ENCODE data around the gene KIZ.

Gene KIZ

DNA sequence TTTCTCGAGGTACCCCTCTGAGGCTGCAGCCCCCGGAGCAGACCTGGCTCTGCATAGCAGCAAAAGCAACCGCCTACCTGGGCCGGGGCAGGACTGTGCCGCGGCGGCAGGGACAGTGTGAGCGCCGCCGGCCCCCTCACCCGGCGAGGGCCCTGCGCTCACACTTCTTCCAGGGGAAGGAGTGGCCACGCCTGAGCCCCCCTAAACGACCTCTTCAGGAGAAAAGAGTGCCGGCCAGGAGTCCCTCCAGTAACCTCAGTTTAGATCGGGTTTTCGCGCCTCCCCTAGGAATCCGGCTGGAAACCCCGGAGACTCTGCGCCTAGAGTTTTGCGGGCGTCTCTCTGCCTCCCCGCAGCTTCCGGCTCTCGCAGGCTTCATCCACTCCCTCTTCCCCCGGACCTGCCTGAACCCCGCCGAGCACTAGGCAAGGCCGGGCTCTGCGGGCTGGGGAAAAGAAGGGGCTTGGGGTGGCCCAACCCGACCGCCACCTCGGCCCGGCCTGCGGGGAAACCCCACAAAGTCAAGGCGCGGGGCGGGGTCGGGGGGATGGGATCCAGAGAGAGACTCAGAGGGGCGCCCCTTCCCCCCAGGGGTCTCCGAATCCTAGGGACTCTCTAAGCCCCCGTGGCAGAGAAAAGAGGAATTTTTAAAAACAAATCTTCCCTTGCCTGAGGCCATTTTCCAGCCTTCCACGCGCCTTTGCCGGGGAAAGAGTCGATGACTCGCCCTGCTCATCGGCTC lies 20.3 kb upstream of the KIZ start:
- DNase-seq (ENCODE audit: low read depth) = no peak

DNA sequence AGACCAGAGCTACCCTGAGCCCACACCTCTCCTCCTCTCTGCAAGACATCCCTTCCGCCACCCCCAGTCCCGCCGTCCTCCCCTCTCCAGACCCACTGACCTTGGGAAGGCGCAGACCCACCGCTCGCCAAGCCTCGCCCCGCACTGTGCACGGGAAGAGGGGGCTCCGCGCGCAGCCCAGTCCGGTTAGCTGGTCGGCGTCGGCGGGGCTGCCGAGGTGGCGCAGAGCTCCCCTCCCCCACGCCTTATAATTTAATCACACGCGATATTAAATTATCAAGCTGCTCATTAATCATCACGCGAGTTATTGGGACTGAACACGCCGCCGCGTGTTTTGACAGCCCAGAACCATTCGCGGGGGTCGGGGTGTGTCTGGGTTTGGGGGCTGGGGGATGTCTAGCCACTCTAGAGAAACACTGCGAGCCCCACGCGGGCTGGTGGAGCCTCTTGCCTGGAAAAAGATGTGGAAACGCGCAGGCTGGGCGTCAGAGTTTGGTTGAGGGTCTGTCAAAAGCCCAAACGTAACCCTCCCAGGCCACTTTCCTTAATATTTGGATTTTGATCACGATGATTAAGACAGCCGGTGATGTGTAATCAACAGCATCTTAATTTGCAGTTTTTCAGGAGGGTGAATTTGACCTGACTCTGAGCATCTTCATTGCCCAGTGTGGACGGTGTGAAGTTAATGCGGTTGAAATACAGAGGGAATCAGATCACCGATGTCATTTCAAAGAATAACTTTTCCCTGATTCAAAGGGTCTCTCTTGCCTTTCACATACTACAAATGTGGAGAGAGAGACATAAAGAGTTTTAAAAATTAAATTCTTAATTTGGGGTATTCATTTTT lies 19.5 kb upstream of the KIZ start, which contains the start of gene LINC00237:
LINC00237 (minus strand) TSS at position 188 of the 847 bp plus-strand sequence.
- no peak for DNase-seq (ENCODE audit: low read depth)

DNA sequence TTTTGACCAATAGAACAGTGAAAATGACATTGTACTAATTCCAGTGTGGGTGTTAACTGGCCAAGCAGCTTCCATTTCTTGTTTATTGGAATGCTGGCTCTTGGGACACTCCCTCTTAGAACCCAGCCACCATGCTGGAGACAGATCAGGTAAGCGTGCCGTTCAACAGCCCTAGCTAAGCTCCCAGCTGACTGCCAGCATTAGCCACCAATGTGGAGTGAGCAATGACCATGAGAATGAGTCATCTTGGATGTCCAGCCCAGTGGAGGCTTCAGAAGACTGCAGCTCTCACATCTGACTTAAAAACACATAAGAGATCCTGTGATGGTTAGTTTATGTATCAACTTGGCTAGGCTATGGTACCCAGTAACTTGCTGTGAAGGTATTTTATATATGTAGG lies 16.7 kb upstream of the KIZ start:
- no peak for DNase-seq (ENCODE audit: low read depth)

DNA sequence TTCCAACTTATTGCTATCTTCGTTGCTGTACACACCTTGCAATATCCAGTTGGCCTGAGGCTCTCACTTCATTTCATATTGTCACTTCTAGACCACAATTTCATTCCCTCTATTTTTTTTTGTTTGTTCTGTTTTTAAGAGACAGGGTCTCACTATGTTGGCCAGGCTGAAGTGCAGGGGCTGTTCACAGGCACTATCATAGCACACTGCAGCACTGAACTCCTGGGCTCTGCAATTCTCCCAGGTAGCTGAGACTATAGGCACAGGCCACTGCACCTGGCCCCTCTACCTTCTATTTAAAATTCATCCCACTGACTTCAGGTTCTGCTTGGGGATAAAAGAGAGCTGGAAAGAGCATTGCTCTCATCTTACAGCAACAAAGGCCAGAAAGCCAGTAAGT lies 15.1 kb upstream of the KIZ start:
- no peak for DNase-seq (ENCODE audit: low read depth)

DNA sequence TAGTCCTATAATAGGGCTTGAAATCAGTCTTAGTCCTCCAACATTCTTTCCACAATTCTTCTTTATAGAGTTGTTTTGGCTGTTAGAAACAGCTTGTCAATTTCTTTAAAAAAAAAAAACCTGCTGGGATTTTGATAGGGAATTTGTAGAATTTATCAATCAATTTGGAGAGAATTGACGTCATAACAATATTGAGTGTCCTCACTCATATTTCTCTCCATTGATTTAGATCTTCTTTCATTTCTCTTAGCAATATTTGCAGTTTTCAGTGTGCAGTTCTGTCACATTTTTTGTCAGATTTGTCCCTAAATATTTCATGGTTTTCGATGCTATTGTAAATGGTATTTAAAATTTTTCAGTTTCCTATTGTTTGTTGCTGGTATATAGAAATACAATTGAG lies 14.5 kb upstream of the KIZ start:
- no peak for DNase-seq (ENCODE audit: low read depth)

DNA sequence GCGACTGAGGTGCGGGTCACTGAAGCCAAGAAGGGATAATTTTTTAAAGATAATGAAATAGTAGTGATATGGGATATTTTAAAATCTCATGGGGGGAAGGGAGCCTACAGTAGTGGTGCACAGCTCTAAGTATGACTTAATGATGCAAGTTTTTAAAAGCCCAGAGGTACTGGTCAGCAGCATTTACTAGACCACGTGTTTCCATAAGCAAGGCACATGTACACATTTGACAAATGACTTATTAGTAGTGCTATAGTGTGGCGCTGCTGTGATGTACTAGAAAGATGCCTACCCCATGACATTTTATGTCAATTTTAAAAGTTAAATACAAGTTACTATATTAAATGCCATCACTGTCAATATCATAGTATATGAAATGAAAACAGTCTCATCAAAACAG lies 12.2 kb upstream of the KIZ start:
- DNase-seq (ENCODE audit: low read depth) = no peak

DNA sequence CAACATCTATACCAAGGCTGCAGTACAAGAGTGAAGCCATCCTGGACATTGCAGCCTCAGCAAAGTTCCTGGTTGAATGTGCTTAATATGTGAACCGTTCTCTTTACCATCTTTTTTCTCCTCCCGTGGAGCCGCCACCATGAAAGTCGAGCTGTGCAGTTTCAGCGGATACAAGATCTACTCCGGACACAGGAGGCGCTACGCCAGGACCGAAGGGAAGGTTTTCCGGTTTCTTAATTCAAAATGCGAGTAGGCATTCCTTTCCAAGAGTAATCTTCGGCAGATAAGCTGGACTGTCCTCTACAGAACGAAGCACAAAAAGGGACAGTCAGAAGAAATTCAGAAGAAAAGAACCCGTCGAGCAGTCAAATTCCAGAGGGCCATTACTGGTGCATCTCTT lies 11.3 kb upstream of the KIZ start:
- DNase-seq (ENCODE audit: low read depth) = no peak

DNA sequence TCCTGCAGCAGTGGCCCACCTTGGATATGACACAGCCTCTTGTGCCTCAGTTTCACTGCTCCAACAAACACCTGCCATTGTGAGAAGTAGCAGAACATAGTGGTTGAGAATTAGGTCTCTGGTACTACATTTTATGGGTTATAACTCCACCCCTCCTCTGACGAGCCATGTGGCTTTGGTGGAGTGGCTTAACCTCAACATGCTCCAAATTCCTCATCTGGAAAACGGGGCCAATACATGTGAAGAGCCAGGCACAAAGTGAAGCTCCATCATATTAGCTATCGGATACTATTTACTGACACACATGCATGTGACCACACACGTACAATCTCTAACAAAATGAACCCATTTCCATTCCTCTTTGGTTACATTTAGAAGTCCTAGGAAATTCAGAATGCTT lies 8.4 kb upstream of the KIZ start:
- no peak for DNase-seq (ENCODE audit: low read depth)

DNA sequence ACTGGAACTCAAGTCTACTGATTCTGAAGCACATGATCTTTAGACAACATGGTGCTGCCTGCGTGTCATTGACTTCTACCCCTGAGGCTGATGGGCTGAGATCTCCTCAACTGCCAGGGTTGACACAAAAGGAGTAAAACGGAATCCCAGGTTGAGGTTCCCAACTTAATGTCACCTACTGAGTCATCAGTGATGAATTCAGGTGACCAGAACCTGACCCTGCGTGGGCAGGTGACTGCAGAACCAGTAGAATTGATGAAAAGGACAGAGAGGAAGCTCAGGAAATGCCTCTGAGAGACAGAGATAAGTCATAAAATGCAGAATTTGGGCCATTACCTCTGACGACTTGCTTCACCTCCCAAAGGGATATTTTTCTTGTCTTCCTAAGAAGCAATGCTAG lies 7.7 kb upstream of the KIZ start:
- DNase-seq (ENCODE audit: low read depth) = no peak

DNA sequence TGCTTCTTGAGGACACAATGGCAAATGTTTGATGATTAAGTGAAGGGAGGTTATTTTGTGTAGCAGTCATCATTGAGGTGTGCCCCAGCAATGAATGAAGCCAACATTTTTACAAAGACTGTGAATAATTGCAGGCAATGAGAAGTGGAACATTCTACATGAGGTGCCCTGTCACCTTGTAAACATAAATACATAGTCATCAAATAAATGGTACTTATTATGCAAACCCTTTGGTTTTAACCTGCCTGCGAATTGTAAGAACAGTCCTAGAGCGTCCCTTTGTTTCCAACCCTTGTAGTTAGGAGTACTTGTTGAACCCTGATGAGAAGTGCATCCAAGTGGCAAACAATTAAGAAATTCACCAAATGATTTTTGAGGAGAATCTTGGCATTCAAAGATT lies 7.1 kb upstream of the KIZ start:
- DNase-seq (ENCODE audit: low read depth) = no peak

DNA sequence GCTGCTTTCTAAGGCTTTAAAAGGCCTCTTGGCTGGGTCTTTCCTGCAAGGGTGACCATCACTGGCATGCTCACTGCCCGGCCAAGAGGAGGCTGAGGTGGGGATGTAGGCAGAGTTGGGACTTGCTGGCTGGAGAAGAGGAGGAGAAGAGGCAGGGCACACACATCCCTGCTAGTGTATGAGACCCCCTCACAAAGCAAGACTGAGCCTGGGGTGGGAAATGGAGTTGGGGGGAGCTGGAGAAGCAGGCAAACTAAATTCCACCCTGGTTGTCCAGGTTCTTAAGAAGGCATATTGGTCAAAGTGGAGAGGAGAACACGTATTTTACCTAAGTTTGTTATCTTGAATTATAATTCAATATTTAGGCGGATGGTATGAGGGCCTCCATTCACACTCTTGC lies 1.7 kb upstream of the KIZ start:
- DNase-seq (ENCODE audit: low read depth) = no peak

DNA sequence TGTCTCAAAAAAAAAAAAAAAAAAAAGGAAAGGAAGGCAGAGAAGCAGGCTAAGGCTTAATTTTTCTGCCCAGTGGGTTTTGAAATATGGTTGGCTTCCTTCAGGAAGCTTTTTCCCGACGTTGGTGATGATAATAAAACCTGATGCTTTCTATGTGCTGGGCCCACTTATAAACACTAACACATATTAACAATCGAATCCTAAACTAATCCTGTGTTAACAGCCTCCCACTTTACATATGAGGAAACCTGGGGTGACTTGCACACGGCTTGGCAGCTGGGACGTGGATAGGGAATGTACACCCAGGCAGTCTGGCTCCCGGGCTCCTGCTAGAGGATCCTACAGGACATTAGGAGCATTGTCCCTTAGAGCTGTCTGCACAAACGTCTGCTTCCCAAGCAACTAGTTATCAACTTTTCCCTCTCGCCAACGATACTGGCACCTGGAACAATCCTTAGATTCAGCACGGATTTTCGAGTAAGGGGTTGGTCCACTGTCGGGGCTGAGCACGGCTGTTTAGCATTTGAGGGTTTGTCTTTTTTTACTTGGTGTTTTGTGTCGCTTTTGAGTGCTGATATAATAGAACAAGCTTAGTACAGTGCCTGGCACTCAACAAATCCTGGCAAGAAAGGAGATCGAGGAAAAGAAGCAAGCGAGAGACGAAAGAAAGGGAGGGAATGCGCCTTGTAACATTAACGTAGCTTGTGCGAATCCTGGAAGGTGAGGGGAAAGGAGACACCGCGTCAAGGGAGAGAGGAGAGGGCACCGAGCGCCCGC lies 622 bp upstream of the KIZ start:
- DNase-seq (ENCODE audit: low read depth) = no peak

DNA sequence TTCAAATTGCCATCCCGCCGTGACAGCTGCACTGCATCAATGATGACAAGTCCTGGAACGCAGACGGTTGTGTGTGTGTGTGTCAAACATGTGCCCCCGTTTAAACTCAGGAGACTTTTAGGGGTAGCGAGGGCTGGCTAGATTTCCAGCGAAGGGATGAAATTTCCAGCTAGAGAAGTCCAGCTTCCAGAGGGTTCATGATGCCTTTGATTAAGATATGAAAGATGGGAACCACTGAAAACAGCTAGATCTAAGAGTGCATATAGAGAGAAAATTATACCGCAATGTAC lies 644 bp downstream of the KIZ start:
- no peak for DNase-seq (ENCODE audit: low read depth)

DNA sequence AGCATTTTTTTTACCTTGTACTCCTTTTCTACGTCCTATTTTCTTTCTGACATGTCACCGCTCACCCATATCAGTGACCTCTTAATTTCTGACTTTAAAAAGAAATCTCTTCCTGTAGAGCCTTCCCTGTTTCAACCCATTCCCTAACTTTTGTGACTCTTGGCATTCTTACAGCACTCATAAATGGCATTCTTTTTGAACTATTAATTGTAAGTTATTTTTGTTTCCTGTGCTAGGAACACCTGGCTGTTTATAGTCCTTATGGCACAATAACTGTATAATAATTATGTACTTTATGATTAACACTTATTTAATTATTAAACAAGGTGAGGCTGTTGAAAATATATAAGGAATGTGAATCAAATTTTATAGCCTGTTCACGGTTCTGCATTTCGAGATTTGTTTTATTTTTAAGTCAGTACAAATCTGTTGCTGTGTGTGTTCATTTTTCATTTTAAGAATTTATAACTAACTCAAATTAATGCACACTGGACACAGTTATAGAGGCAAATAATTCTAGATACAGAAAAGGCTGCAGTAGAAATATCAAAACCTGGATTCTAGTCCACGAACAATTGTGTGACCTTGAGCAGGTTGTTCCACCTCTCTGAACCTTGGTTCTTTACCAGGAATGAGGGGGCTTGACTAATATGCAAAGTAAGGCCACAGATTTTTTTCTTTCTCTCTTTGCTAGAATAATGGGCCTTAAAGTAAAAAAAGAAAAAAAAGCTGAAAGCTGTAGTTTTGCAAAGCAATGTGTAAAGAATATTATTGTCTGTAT lies 1.5 kb downstream of the KIZ start:
- no peak for DNase-seq (ENCODE audit: low read depth)

DNA sequence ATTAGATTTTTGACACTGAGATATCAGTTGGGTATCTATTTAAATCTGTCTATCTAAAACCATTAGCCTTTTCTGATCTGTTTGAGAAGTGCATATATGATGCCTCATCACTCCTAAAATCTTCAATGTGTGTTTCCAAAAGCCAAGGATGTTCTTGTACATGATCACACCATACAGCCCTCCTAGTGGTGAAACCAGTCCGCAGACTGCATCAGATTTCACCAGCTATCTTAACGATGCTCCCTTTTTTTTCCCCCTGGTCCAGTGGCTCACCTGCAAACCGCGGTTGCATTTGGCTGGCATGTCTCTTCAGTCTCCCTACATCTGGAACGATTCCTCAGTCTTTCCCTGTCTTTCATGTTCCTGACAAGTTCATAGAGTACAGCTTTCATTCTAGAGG lies 4.0 kb downstream of the KIZ start:
- no peak for DNase-seq (ENCODE audit: low read depth)

DNA sequence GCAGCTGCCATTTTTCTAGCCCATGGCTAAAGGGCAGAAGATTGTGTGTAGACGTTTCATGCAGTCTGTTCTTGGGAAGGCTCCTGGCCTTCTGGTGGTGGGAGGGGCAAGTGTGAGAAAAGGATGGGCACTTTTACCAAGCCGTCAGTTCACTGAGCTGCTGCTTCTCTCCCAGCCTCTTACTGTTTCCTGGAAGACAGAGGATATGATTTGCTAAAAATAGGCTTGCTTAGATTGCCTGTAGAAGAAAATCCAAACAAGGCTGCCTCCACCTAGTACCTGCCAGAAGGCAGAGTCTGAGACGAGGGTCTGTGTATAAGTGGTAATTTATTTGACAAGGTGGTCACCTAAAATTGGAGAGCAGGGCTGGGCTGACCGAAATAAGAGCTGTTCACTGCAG lies 7.5 kb downstream of the KIZ start:
- DNase-seq (ENCODE audit: low read depth) = no peak

DNA sequence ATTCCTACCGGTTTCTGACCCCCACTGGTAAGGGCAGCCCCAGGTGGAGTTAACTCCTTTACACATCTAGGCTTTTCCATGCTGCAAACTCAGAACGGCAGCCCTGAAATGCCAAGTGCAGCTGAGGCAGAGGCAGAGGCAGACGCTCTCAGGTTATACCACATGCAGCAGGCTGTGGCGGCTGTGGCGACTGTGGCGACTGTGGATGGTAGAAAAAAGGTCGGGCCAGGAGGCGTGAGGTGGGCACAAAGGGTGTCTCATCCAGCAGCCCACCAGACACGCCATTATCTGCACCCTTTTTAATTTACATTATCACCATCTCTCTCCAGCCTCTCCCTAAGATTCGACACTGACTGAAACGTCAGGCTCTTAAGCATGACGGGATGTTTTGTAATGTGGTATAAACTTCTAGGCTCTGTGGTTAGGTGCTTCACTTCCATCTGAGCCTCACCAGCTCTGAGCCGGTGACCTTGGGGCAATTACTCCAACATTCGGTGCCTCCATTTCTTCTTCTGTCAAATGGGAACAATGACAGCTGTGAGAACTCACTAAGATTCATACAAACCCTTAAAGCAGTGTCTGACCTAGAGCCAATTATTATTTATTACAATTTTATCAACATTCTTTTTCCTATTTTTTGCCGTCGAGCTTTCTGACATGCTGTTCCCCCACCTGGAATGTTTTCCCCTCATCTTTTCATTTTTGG lies 8.2 kb downstream of the KIZ start:
- no peak for DNase-seq (ENCODE audit: low read depth)

DNA sequence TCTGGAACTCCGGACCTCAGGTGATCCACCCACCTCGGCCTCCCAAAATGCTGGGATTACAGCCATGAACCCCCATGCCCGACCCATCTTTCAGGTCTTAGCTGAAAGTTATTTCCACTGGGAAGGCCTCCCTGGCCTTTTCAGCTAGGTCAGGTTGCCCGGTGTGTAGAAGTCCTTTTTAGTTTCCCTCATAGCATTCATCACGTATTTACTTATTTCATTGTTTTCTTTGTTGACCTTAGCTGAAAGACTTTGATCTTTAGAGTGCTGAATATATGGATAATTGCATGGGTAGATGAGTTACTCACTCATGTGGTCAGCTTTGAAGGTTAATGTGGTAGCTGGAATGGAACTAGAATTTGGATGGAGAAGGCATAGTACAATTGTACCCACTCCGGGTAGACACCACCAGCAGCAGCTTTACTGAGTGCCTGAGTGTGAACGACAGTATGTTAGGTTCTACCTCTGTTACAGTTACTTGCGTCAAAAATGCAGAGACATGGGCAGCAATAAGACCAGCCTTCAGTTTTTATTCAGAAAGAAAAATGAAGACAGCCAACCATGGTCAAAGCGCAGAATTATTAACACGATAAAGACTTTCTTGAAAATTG lies 9.1 kb downstream of the KIZ start:
- no peak for DNase-seq (ENCODE audit: low read depth)

DNA sequence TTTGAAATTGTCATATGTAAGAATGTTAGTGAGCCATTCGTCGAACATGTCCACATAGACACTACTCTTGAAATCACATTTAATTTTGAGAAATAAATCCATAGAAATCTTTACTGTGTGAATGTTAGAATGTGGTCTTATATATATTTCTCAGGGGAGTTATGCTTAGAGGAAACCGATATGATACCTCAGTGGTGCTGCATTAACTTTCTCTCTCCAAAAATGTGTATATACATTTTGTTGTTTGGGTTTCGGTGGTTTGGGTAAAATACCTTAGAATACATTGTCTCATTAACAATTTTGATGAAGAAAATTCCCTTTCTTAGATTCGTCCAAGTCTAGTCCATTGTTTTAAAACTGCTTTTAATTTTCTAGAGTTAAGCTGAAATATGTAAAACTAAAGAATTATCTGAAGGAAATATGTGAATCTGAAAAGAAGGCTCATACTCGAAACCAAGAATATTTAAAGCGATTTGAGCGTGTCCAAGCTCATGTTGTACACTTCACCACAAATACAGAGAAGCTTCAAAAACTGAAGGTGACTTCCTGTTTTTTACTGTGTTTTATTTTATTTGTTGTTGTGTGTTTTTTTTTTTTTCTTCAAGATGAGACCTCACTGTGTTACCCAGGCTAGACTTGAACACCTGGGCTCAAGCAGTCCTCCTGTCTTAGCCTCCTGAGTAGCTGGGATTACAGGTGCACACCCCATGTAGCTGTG lies 10.3 kb downstream of the KIZ start:
- DNase-seq (ENCODE audit: low read depth) = no peak

DNA sequence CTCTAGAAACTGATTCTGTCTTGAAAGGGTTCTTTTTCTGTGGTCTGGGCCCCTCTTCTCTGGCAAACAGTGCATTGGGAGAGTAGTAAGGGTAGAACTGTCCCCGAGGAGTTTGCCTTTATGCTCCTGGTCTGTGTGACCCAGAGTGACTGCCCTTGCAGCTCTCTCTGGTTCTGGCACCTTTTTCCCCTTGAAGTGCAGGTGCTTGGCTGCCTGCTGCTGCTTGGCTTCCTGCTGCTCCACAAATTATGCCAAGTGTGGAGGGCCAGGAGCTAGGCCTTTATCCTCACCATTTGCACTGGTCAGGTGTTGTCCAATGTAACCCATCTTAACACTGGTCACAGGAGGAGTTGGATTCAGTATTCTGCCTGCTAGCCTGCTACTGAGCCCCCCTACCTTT lies 11.2 kb downstream of the KIZ start:
- no peak for DNase-seq (ENCODE audit: low read depth)

Data from CMK (cell line).